ENCODE measurements around the gene PTAFR. TPM values are rescaled to one million over a fixed set of nuclear protein-coding genes. Genes with fewer than 3 reads are reported as not detected.

PTAFR gene
- total RNA-seq, 1 experiment from 2014 or later = 1.3 TPM

GRCh38 chr1:28199328-28200233 is 23.1 kb upstream of the PTAFR start:
- Histone ChIP-seq H3K79me2 (ENCODE audit: insufficient read depth, low read length) (no peaks in the 10 kb centered on the region), H3K9me2 (ENCODE audit: insufficient read depth) (no peaks in the 10 kb centered on the region), H3K9me3 (ENCODE audit: control insufficient read depth in 1 of 2, insufficient read depth in 1 of 2, low read depth in 1 of 2, low read length in 2 of 2) (no peaks in the 10 kb centered on the region), H4K20me1 (ENCODE audit: insufficient read depth) (no peaks in the 10 kb centered on the region), H3K27ac (ENCODE audit: low read depth, low read length) (no peak overlapping the region), H3K4me2 (ENCODE audit: low read length) (no peak overlapping the region), H3K27me3 (ENCODE audit: insufficient read depth, low read length) (no peaks in the 10 kb centered on the region), H2AFZ (ENCODE audit: low read depth, low read length, poor library complexity, severe bottlenecking) (no peak overlapping the region), H3K4me3 (replicated peaks in 1 of 2; ENCODE audit: low read depth in 1 of 2, low read length in 2 of 2) (no peak overlapping the region), H3K9ac (ENCODE audit: low read length) (no peak overlapping the region), H3K36me3 (ENCODE audit: control insufficient read depth in 1 of 2, insufficient read depth in 2 of 2, low read length in 2 of 2) (peaks cover 41 to 42% of the 10 kb centered on the region in 2 experiments), H3K4me1 (ENCODE audit: control insufficient read depth in 1 of 2, insufficient read depth in 2 of 2, low read length in 2 of 2) (peaks cover 15 to 21% of the 10 kb centered on the region in 2 experiments)
- ChIA-PET RAD21 (ENCODE audit: low non-redundant PET in 1 of 2, low total read pairs in 2 of 2, uncharacterized antibody in 2 of 2, unreplicated experiment in 2 of 2) (no interaction called here), POLR2A (no interaction called here), CTCF (no interaction called here)
- ATAC-seq (no peak), DNase-seq (ENCODE audit: low read depth, low spot score) (no peak)
- no TSS peak for BruUV-seq (replicated peaks)
- intact Hi-C loops (cut with micrococcal nuclease) = no loop called here
- TF ChIP-seq, protein P1, sequence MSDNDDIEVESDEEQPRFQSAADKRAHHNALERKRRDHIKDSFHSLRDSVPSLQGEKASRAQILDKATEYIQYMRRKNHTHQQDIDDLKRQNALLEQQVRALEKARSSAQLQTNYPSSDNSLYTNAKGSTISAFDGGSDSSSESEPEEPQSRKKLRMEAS (IDR thresholded peaks at IDR 0.05) = no peak
- no peak for TF ChIP-seq ELF1 (IDR thresholded peaks at IDR 0.05; ENCODE audit: borderline replicate concordance, low read depth)
- no peak for TF ChIP-seq CEBPB (IDR thresholded peaks at IDR 0.05; ENCODE audit: low read depth)
- TF ChIP-seq SRF (IDR thresholded peaks at IDR 0.05; ENCODE audit: low read depth) = no peak
- no peak for TF ChIP-seq JUND (IDR thresholded peaks at IDR 0.05)
- no peak for TF ChIP-seq REST (IDR thresholded peaks at IDR 0.05; ENCODE audit: low read depth)
- no peak for TF ChIP-seq POLR2AphosphoS5 (IDR thresholded peaks at IDR 0.05; ENCODE audit: low read depth, low read length)
- no peak for TF ChIP-seq TCF7L2 (IDR thresholded peaks at IDR 0.05; ENCODE audit: borderline replicate concordance, extremely low read depth, insufficient read depth, insufficient read length)
- TF ChIP-seq EZH2phosphoT487 (IDR thresholded peaks at IDR 0.05; ENCODE audit: borderline replicate concordance) = no peak
- TF ChIP-seq, protein P2, sequence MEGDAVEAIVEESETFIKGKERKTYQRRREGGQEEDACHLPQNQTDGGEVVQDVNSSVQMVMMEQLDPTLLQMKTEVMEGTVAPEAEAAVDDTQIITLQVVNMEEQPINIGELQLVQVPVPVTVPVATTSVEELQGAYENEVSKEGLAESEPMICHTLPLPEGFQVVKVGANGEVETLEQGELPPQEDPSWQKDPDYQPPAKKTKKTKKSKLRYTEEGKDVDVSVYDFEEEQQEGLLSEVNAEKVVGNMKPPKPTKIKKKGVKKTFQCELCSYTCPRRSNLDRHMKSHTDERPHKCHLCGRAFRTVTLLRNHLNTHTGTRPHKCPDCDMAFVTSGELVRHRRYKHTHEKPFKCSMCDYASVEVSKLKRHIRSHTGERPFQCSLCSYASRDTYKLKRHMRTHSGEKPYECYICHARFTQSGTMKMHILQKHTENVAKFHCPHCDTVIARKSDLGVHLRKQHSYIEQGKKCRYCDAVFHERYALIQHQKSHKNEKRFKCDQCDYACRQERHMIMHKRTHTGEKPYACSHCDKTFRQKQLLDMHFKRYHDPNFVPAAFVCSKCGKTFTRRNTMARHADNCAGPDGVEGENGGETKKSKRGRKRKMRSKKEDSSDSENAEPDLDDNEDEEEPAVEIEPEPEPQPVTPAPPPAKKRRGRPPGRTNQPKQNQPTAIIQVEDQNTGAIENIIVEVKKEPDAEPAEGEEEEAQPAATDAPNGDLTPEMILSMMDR (IDR thresholded peaks at IDR 0.05 in 2 of 3, conservative IDR thresholded peaks at IDR 0.05 in 1 of 3; ENCODE audit: borderline replicate concordance in 1 of 3, insufficient read depth in 1 of 3, low read depth in 2 of 3, low read length in 2 of 3) = no peak
- TF ChIP-seq ZNF274 (IDR thresholded peaks at IDR 0.05; ENCODE audit: low read depth, low read length) = no peak
- no peak for TF ChIP-seq ZFX (IDR thresholded peaks at IDR 0.05)
- TF ChIP-seq EZH2 (IDR thresholded peaks at IDR 0.05) = no peak
- no peak for TF ChIP-seq CBX3 (IDR thresholded peaks at IDR 0.05; ENCODE audit: low read depth)
- TF ChIP-seq, protein P3, sequence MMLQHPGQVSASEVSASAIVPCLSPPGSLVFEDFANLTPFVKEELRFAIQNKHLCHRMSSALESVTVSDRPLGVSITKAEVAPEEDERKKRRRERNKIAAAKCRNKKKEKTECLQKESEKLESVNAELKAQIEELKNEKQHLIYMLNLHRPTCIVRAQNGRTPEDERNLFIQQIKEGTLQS (IDR thresholded peaks at IDR 0.05) = no peak
- no peak for TF ChIP-seq SIN3A (IDR thresholded peaks at IDR 0.05; ENCODE audit: low read depth)
- no peak for TF ChIP-seq FOSL1 (IDR thresholded peaks at IDR 0.05; ENCODE audit: low read depth)
- TF ChIP-seq SP1 (IDR thresholded peaks at IDR 0.05; ENCODE audit: low read depth) = no peak

Data from HCT116 (cell line).